Frontal cortex (tissue), 4 donors: ENCODE data around the gene GLI3. TPM values are rescaled to one million over a fixed set of nuclear protein-coding genes. Genes with fewer than 3 reads are reported as not detected.
A peak's percentile ranks its signal among the peaks of the same experiment; 100 is the strongest.

Experiments
- DNase-seq, 2 donors: peaks; one replicate each; pipeline ENCODE4 v3.0.0; 2012; ENCODE audit warnings: low spot score in 2 of 2
- FAIRE-seq: peaks from 2 replicates; lab custom pipeline; 2012; peaks lifted over from hg19 to GRCh38; lab: Jason Lieb, UNC
- total RNA-seq: library from RNA; depleted of rRNA; stranded (reverse); fragments of >200 nt; gene quantifications from one replicate; pipeline ENCODE4 v1.2.3, GENCODE V29; 2014
- donor health status: control.
- donor health status: control.
- donor health status: control.

The GLI3 gene
- total RNA-seq, result 2.4 TPM

GRCh38 chr7:42236976-42237810, at the start of gene GLI3:
Gene GLI3 (minus strand): TSS chr7:42237209. CDS start chr7:42223253, 13,956 bp downstream.
- peak; percentile 78 to 87 for DNase-seq
- no peak for FAIRE-seq

- FAIRE-seq, result no peak
Measured at GRCh38 chr7:42285383-42285824, 48.4 kb upstream of the GLI3 start.

GRCh38 chr7:42283553-42283952, 46.5 kb upstream of the GLI3 start:
- DNase-seq, result no peak
- no peak for FAIRE-seq

More at GRCh38 chr7:42285383-42285824, 48.4 kb upstream of the GLI3 start:
- no peak for DNase-seq

- no peak for DNase-seq
- FAIRE-seq, result no peak
Measured at GRCh38 chr7:42278344-42278743, 41.3 kb upstream of the GLI3 start.

GRCh38 chr7:42274053-42274452, 37.0 kb upstream of the GLI3 start:
- no peak for FAIRE-seq
- no peak for DNase-seq

GRCh38 chr7:42272793-42273665, 36.0 kb upstream of the GLI3 start:
- FAIRE-seq (no peak), DNase-seq (no peak)

- FAIRE-seq, result no peak
- no peak for DNase-seq
Measured at GRCh38 chr7:42269161-42269560, 32.2 kb upstream of the GLI3 start.

- no peak for FAIRE-seq
- no peak for DNase-seq
Measured at GRCh38 chr7:42264702-42265101, 27.7 kb upstream of the GLI3 start.

GRCh38 chr7:42263971-42264370, 27.0 kb upstream of the GLI3 start:
- DNase-seq (no peak), FAIRE-seq (no peak)

- DNase-seq (no peak), FAIRE-seq (no peak)
Measured at GRCh38 chr7:42262964-42263363, 26.0 kb upstream of the GLI3 start.

- no peak for FAIRE-seq
- no peak for DNase-seq
Measured at GRCh38 chr7:42254217-42254616, 17.2 kb upstream of the GLI3 start.

GRCh38 chr7:42253316-42253715, 16.3 kb upstream of the GLI3 start:
- no peak for DNase-seq
- no peak for FAIRE-seq

- FAIRE-seq, result no peak
Measured at GRCh38 chr7:42250411-42250810, 13.4 kb upstream of the GLI3 start.

GRCh38 chr7:42248579-42248978, 11.6 kb upstream of the GLI3 start:
- no peak for FAIRE-seq
- DNase-seq, result no peak

More at GRCh38 chr7:42250411-42250810, 13.4 kb upstream of the GLI3 start:
- DNase-seq, result no peak

GRCh38 chr7:42247301-42247700, 10.3 kb upstream of the GLI3 start:
- FAIRE-seq, result no peak
- no peak for DNase-seq

- DNase-seq (no peak), FAIRE-seq (no peak)
Measured at GRCh38 chr7:42244828-42245227, 7.8 kb upstream of the GLI3 start.

GRCh38 chr7:42242381-42242780, 5.4 kb upstream of the GLI3 start:
- no peak for FAIRE-seq
- no peak for DNase-seq

- no peak for FAIRE-seq
- DNase-seq, result no peak
Measured at GRCh38 chr7:42241424-42241823, 4.4 kb upstream of the GLI3 start.

GRCh38 chr7:42240416-42240815, 3.4 kb upstream of the GLI3 start:
- no peak for DNase-seq
- no peak for FAIRE-seq

GRCh38 chr7:42238709-42239366, 1.8 kb upstream of the GLI3 start:
- no peak for FAIRE-seq

More at GRCh38 chr7:42238709-42239366, 1.8 kb upstream of the GLI3 start:
- no peak for DNase-seq
